H1 (cell line): Measurements from ENCODE around the gene MSS51. TPM values are rescaled to one million over a fixed set of nuclear protein-coding genes. Genes with fewer than 3 reads are reported as not detected.

Source experiments
- CTCF ChIA-PET: fragments of 300-600 bp; sonication (Branson Sonifier 250); formaldehyde crosslinking; loops from one replicate; lab custom pipeline; 2021; ENCODE audit not compliant: partially characterized antibody; lab: Charles Lee
- POLR2A ChIA-PET: fragments of 300-600 bp; sonication (Branson Sonifier 250); formaldehyde crosslinking; loops from one replicate; lab custom pipeline; 2021; ENCODE audit warnings: inconsistent platforms; ENCODE audit not compliant: partially characterized antibody; lab: Charles Lee
- DNase-seq, 2 experiments: peaks; one replicate each; pipeline versions ENCODE4 v3.0.0 to v3.0.0-alpha.2; 2010 to 2022; ENCODE audit warnings: low spot score in 2 of 2, low read depth in 1 of 2, mixed read lengths in 1 of 2
- FAIRE-seq: peaks from 2 replicates; lab custom pipeline; 2011; peaks lifted over from hg19 to GRCh38; lab: Jason Lieb, UNC
- H2AFZ ChIP-seq: 2 replicates; pipeline ENCODE4 v1.8.1; 2012; ENCODE audit warnings: low read length, inconsistent platforms
- H2AK5ac ChIP-seq: 2 replicates; pipeline ENCODE4 v1.6.1; 2013; ENCODE audit warnings: low read depth, low read length
- H2BK120ac ChIP-seq: replicated peaks from 2 replicates; pipeline ENCODE3; 2013; ENCODE audit warnings: low read depth, low read length, inconsistent platforms
- H2BK12ac ChIP-seq: 2 replicates; pipeline ENCODE4 v1.6.1; 2013; ENCODE audit warnings: low read depth, low read length
- H2BK15ac ChIP-seq: 2 replicates; pipeline ENCODE4 v1.6.1; 2013; ENCODE audit warnings: low read length
- H2BK20ac ChIP-seq: 2 replicates; pipeline ENCODE4 v1.6.1; 2013; ENCODE audit warnings: low read length
- H2BK5ac ChIP-seq: 2 replicates; pipeline ENCODE4 v1.6.1; 2013; ENCODE audit warnings: low read depth, low read length
- H3K14ac ChIP-seq: 2 replicates; pipeline ENCODE4 v1.6.1; 2013; ENCODE audit warnings: inconsistent platforms; ENCODE audit not compliant: insufficient read length
- H3K18ac ChIP-seq: 2 replicates; pipeline ENCODE4 v1.6.1; 2013; ENCODE audit warnings: low read length; ENCODE audit errors: extremely low read depth
- H3K23ac ChIP-seq: 2 replicates; pipeline ENCODE4 v1.6.1; 2013; ENCODE audit warnings: inconsistent platforms; ENCODE audit not compliant: insufficient read length
- H3K23me2 ChIP-seq: 2 replicates; pipeline ENCODE4 v1.6.1; 2013; ENCODE audit warnings: low read depth, low read length
- H3K27ac ChIP-seq: 2 replicates; pipeline ENCODE4 v1.6.1; 2011; ENCODE audit warnings: low read depth, low read length, inconsistent platforms
- H3K27me3 ChIP-seq, 4 experiments: replicated peaks in 1 of 4; 1 replicate in 1 of 4; 2 replicates in 3 of 4; pipeline versions ENCODE4 v1.6.1 to v1.8.1; 2011 to 2013; ENCODE audit warnings: low read length in 3 of 4, mild to moderate bottlenecking in 3 of 4, inconsistent platforms in 2 of 4, mixed read lengths in 2 of 4, moderate library complexity in 1 of 4; ENCODE audit not compliant: control insufficient read depth in 3 of 4, insufficient read depth in 3 of 4; ENCODE audit errors: extremely low read depth in 1 of 4
- H3K36me3 ChIP-seq, 4 experiments: 2 replicates each; pipeline versions ENCODE4 v1.6.1 to v1.8.1; 2011 to 2013; ENCODE audit warnings: mild to moderate bottlenecking in 4 of 4, low read length in 3 of 4, moderate library complexity in 2 of 4, control low read depth in 1 of 4, inconsistent platforms in 1 of 4; ENCODE audit not compliant: insufficient read depth in 4 of 4, control insufficient read depth in 2 of 4
- H3K4ac ChIP-seq: replicated peaks from 2 replicates; pipeline ENCODE3; 2013; ENCODE audit warnings: low read length, low read depth, mixed read lengths, inconsistent platforms; ENCODE audit not compliant: insufficient read length
- H3K4me1 ChIP-seq, 4 experiments: replicated peaks in 1 of 4; 1 replicate in 1 of 4; 2 replicates in 3 of 4; pipeline versions ENCODE4 v1.6.1 to v1.8.1; 2011 to 2013; ENCODE audit warnings: low read length in 3 of 4, inconsistent platforms in 2 of 4, mixed read lengths in 1 of 4; ENCODE audit not compliant: insufficient read depth in 4 of 4, control insufficient read depth in 3 of 4
- H3K4me2 ChIP-seq, 2 experiments: 2 replicates each; pipeline versions ENCODE4 v1.6.1 to v1.8.1; 2011 to 2013; ENCODE audit warnings: low read depth in 2 of 2, low read length in 2 of 2, control low read depth in 1 of 2, inconsistent platforms in 1 of 2, mild to moderate bottlenecking in 1 of 2; ENCODE audit not compliant: insufficient read depth in 1 of 2
- H3K4me3 ChIP-seq, 4 experiments: fragments of 200-600, 300-600 bp in 1 of 4; sonication (generic), shearing (Covaris generic), sonication (Bioruptor Twin) in 1 of 4; 2 replicates each; pipeline versions ENCODE4 v1.5.1 to v1.8.1; 2011 to 2016; ENCODE audit warnings: low read length in 4 of 4, low read depth in 3 of 4, control low read depth in 2 of 4, inconsistent platforms in 2 of 4, mild to moderate bottlenecking in 2 of 4, mixed read lengths in 1 of 4, moderate library complexity in 1 of 4; ENCODE audit not compliant: insufficient read depth in 2 of 4; ENCODE audit errors: extremely low read depth in 1 of 4
- H3K56ac ChIP-seq: replicated peaks from 2 replicates; pipeline ENCODE3; 2013; ENCODE audit warnings: low read depth, mild to moderate bottlenecking, mixed read lengths, low read length, inconsistent platforms; ENCODE audit not compliant: insufficient read length
- H3K79me1 ChIP-seq: 2 replicates; pipeline ENCODE4 v1.6.1; 2013; ENCODE audit warnings: low read depth, low read length, control low read depth
- H3K79me2 ChIP-seq, 2 experiments: 2 replicates each; pipeline versions ENCODE4 v1.6.1 to v1.8.1; 2012 to 2013; ENCODE audit warnings: low read length in 2 of 2, mild to moderate bottlenecking in 2 of 2, inconsistent platforms in 1 of 2; ENCODE audit not compliant: insufficient read depth in 2 of 2, control insufficient read depth in 1 of 2
- H3K9ac ChIP-seq, 4 experiments: replicated peaks in 1 of 4; 1 replicate in 1 of 4; 2 replicates in 3 of 4; pipeline versions ENCODE4 v1.6.1 to v1.8.1; 2011 to 2013; ENCODE audit warnings: low read depth in 3 of 4, low read length in 3 of 4, control low read depth in 2 of 4, mild to moderate bottlenecking in 2 of 4, moderate library complexity in 2 of 4, inconsistent platforms in 1 of 4; ENCODE audit errors: extremely low read depth in 1 of 4
- H3K9me3 ChIP-seq, 2 experiments: 2 replicates each; pipeline versions ENCODE4 v1.6.1 to v1.8.1; 2012 to 2013; ENCODE audit warnings: mild to moderate bottlenecking in 2 of 2, moderate library complexity in 2 of 2, control low read depth in 1 of 2, inconsistent platforms in 1 of 2, low read depth in 1 of 2, low read length in 1 of 2, mixed read lengths in 1 of 2; ENCODE audit not compliant: insufficient read depth in 2 of 2
- H4K20me1 ChIP-seq, 2 experiments: replicated peaks in 1 of 2; 2 replicates each; pipeline versions ENCODE3 to v1.8.1; 2011 to 2013; ENCODE audit warnings: inconsistent platforms in 2 of 2, low read length in 2 of 2, mild to moderate bottlenecking in 1 of 2; ENCODE audit not compliant: insufficient read depth in 2 of 2, control insufficient read depth in 1 of 2
- H4K5ac ChIP-seq: 2 replicates; pipeline ENCODE4 v1.6.1; 2013; ENCODE audit warnings: low read length, low read depth, mixed read lengths, inconsistent platforms; ENCODE audit not compliant: insufficient read length
- H4K8ac ChIP-seq: 2 replicates; pipeline ENCODE4 v1.8.0; 2013; ENCODE audit warnings: mild to moderate bottlenecking, moderate library complexity, low read length, inconsistent platforms; ENCODE audit not compliant: insufficient read depth; ENCODE audit errors: extremely low read depth
- H4K91ac ChIP-seq: replicated peaks from 2 replicates; pipeline ENCODE3; 2013; ENCODE audit warnings: low read length, mixed read lengths, inconsistent platforms; ENCODE audit not compliant: insufficient read length
- ATF2 ChIP-seq: IDR thresholded peaks from 2 replicates; pipeline ENCODE4 v1.6.1; 2012; ENCODE audit warnings: low read length, inconsistent platforms
- CBX8 ChIP-seq: fragments of 300-800, 300-1000 bp; sonication (generic); IDR thresholded peaks from 2 replicates; pipeline ENCODE4 v1.7.1; 2016; ENCODE audit warnings: low read depth, low read length, borderline replicate concordance
- EZH2 ChIP-seq: fragments of 200-600 bp; sonication (generic); IDR thresholded peaks from 2 replicates; pipeline ENCODE4 v1.7.1; 2012; ENCODE audit warnings: low read depth, mild to moderate bottlenecking, moderate library complexity, low read length, inconsistent platforms; ENCODE audit not compliant: severe bottlenecking
- NRF1 ChIP-seq: IDR thresholded peaks from 2 replicates; pipeline ENCODE4 v1.6.1; 2011; ENCODE audit warnings: mild to moderate bottlenecking, low read depth, low read length, improper control_type of control experiment
- PHF8 ChIP-seq: fragments of 200-600 bp; sonication (generic); conservative IDR thresholded peaks from 2 replicates; pipeline ENCODE4 v1.7.1; 2012; ENCODE audit warnings: low read depth, mild to moderate bottlenecking, inconsistent platforms, low read length, moderate library complexity
- RNF2 ChIP-seq: fragments of 200-900, 300-1000 bp; sonication (generic); IDR thresholded peaks from 2 replicates; pipeline ENCODE4 v1.7.1; 2016; ENCODE audit warnings: borderline replicate concordance, low read depth, mild to moderate bottlenecking, antibody characterized with exemption, low read length; ENCODE audit not compliant: poor library complexity, severe bottlenecking; ENCODE audit errors: missing control alignments
- SAP30 ChIP-seq: fragments of 300-600 bp; sonication (generic); IDR thresholded peaks from 2 replicates; pipeline ENCODE4 v1.7.1; 2012; ENCODE audit warnings: low read length, moderate library complexity, mild to moderate bottlenecking, inconsistent platforms; ENCODE audit not compliant: insufficient read depth, insufficient replicate concordance
- SIX5 ChIP-seq: IDR thresholded peaks from 2 replicates; pipeline ENCODE4 v1.6.1; 2011; ENCODE audit warnings: mild to moderate bottlenecking, low read depth, low read length
- SP2 ChIP-seq: IDR thresholded peaks from 2 replicates; pipeline ENCODE4 v1.6.1; 2012; ENCODE audit warnings: mild to moderate bottlenecking, low read length, inconsistent platforms
- TBP ChIP-seq: IDR thresholded peaks from 2 replicates; pipeline ENCODE4 v1.6.1; 2011; ENCODE audit warnings: low read depth, low read length, improper control_type of control experiment
- TEAD4 ChIP-seq: IDR thresholded peaks from 2 replicates; pipeline ENCODE4 v1.6.1; 2012; ENCODE audit warnings: low read depth, low read length, inconsistent platforms, mixed read lengths
- WGBS, 2 experiments: shearing (Covaris generic) in 1 of 2; methylation state at CpG; one replicate each; pipeline versions ENCODE4 v1.1.6 to v1.1.7; 2013 to 2015; ENCODE audit warnings: low lambda C conversion rate in 2 of 2, mixed read lengths in 2 of 2, inconsistent platforms in 1 of 2, low coverage in 1 of 2, missing lambda C conversion rate in 1 of 2; ENCODE audit not compliant: insufficient replicate concordance in 2 of 2, insufficient coverage in 1 of 2, insufficient read length in 1 of 2; ENCODE audit errors: extremely low coverage in 1 of 2, missing lambda C conversion rate in 1 of 2; 5-methylcytosine and 5-hydroxymethylcytosine counted together
- polyA plus RNA-seq, 7 experiments: library from polyadenylated mRNA; depleted of rRNA in 3 of 7; stranded (reverse) in 5 of 7; unstranded in 2 of 7; fragments of >200 nt in 5 of 7; fragments of 200-250 nt in 2 of 7; gene quantifications; 1 replicate in 5 of 7; 2 replicates in 1 of 7; 4 replicates in 1 of 7; pipeline versions ENCODE4 v1.2.1 to v1.2.3, GENCODE V29; 2011 to 2013; ENCODE audit warnings: missing spikeins in 2 of 7, mixed read lengths in 2 of 7
- total RNA-seq: library from RNA; stranded (reverse); fragmentation: NEBNext Ultra II Directional; extraction: Animal tissue kit (Norgen Biotek cat#: 25700); gene quantifications from 2 replicates; pipeline ENCODE4 v1.2.1, GENCODE V29; 2021

The MSS51 gene
- total and polyA plus RNA-seq, 2 of the 8 experiments (the other 6 are each of a cell fraction or from before 2014, with no cell fraction given): 1.5 to 1.7 TPM

DNA sequence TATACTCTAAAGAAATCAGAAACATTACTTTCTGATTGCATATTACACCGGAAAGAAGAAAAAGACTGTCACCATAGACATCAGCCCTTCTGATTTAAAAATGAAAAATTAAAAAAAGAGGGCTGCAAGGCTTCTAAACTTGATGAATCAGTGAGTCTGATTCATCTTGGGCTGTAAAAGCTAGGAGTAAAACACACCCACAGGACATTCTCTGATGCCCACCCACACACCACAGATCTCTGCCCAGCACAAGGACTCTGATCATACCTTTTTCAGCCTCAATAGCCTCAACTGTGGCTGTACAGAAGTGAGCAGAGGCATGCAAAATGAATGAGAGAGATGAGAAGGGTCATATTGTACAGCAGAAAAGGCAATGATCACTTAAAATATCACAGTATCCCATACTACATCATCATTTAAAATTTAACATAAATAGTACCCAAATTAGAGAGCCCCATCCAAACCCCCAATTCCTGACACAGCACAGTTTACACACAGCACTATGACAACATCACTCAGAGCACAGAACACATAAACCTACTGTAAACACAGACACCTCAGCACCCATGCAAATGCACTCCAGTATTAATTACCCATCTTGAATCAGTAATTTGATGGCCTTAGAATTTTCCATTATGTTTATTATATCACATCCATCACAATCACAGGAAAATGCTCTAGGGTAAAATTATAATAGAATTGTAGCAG is 6.4 kb upstream of the MSS51 start:
- H2AFZ ChIP-seq: no peak overlapping the region
- no peak overlapping the region for H2BK20ac ChIP-seq
- H2BK15ac ChIP-seq: no peak overlapping the region
- no peak overlapping the region for H2AK5ac ChIP-seq
- no peaks in the 10 kb centered on the region for H3K79me2 ChIP-seq
- H3K4me2 ChIP-seq: no peak overlapping the region
- no peaks in the 10 kb centered on the region for H3K4me1 ChIP-seq
- no peaks in the 10 kb centered on the region for H3K27me3 ChIP-seq
- H3K9me3 ChIP-seq: no peaks in the 10 kb centered on the region
- H3K18ac ChIP-seq: no peak overlapping the region
- H3K4ac ChIP-seq: no peak overlapping the region
- ChIA-PET POLR2A (no interaction called here), CTCF (no interaction called here)
- H3K23me2 ChIP-seq: no peaks in the 10 kb centered on the region
- WGBS, 2 experiments: 100% methylated on average over 1 of the region's 1 CpG; no CpG with 5 or more reads in 1 of the 2 experiments
- H3K23ac ChIP-seq: no peak overlapping the region
- no peak overlapping the region for H2BK5ac ChIP-seq
- no peak overlapping the region for H2BK120ac ChIP-seq
- no peak overlapping the region for H4K5ac ChIP-seq
- no peak overlapping the region; the same call in 1 of the 2 replicates for H4K8ac ChIP-seq
- no peak overlapping the region for H3K56ac ChIP-seq
- no peak overlapping the region for H3K9ac ChIP-seq
- H3K14ac ChIP-seq: no peak overlapping the region
- peaks cover 0 to 13% (median 2%) of the 10 kb centered on the region in 4 experiments; a peak in 3 of 8 replicates for H3K36me3 ChIP-seq
- H2BK12ac ChIP-seq: no peak overlapping the region
- DNase-seq (no peak), FAIRE-seq (no peak)
- H3K79me1 ChIP-seq: no peaks in the 10 kb centered on the region
- no peak overlapping the region for H3K4me3 ChIP-seq
- H3K27ac ChIP-seq: no peak overlapping the region
- H4K91ac ChIP-seq: no peak overlapping the region
- H4K20me1 ChIP-seq: peaks cover 0 to 3% of the 10 kb centered on the region in 2 experiments
- no peak for TF ChIP-seq SP2
- TF ChIP-seq PHF8: no peak
- TF ChIP-seq CBX8: no peak
- TF ChIP-seq ATF2: no peak
- TF ChIP-seq SIX5: no peak
- TF ChIP-seq NRF1: no peak
- no peak for TF ChIP-seq TBP
- no peak for TF ChIP-seq EZH2
- TF ChIP-seq TEAD4: no peak
- TF ChIP-seq RNF2: no peak
- no peak for TF ChIP-seq SAP30
